Measurements from ENCODE around the gene SEL1L. TPM values are rescaled to one million over a fixed set of nuclear protein-coding genes. Genes with fewer than 3 reads are reported as not detected.
A peak's percentile ranks its signal among the peaks of the same experiment; 100 is the strongest.

Gene SEL1L
- polyA plus RNA-seq, 1 of the 3 experiments (the other 2 are of a cell fraction) = 13.8 TPM

GRCh38 chr14:81536241-81536771 lies 2.7 kb upstream of the SEL1L start:
- no peaks in the 10 kb centered on the region for H3K27me3 ChIP-seq (ENCODE audit: insufficient read depth)
- no peaks in the 10 kb centered on the region for H3F3A ChIP-seq (replicated peaks; ENCODE audit: insufficient read depth)
- no peak overlapping the region for H3K4me3 ChIP-seq (ENCODE audit: low read depth in 2 of 2, low read length in 1 of 2)
- ChIA-PET CTCF (no interaction called here), POLR2A (no interaction called here)
- peak overlapping the region; percentile 41; the same call in 1 of the 2 replicates for H2AFZ ChIP-seq (ENCODE audit: low read depth)
- no peaks in the 10 kb centered on the region for H3K36me3 ChIP-seq (replicated peaks in 1 of 2; ENCODE audit: control insufficient read depth in 1 of 2, insufficient read depth in 2 of 2, low read length in 1 of 2)
- H3K9ac ChIP-seq = no peak overlapping the region
- TF ChIP-seq TAF1 (IDR thresholded peaks at IDR 0.05; ENCODE audit: borderline replicate concordance, low read depth, low read length) (no peak), RAD21 (IDR thresholded peaks at IDR 0.05; ENCODE audit: low read length) (no peak), RXRA (IDR thresholded peaks at IDR 0.05; ENCODE audit: borderline replicate concordance, low read depth) (no peak), MEF2A (IDR thresholded peaks at IDR 0.05; ENCODE audit: borderline replicate concordance, low read depth) (no peak), POLR2AphosphoS5 (IDR thresholded peaks at IDR 0.05; ENCODE audit: low read depth, low read length) (no peak), MXI1 (IDR thresholded peaks at IDR 0.05; ENCODE audit: low read depth, low read length) (no peak), EZH2phosphoT487 (IDR thresholded peaks at IDR 0.05; ENCODE audit: borderline replicate concordance, low read depth) (no peak)
- peaks cover 8% of the 10 kb centered on the region; the same call in 1 of the 2 replicates for H4K20me1 ChIP-seq (ENCODE audit: insufficient read depth)
- no peaks in the 10 kb centered on the region for H3K9me2 ChIP-seq
- DNase-seq = no peak
- H3K4me2 ChIP-seq = no peak overlapping the region
- no peak overlapping the region for H3K27ac ChIP-seq (ENCODE audit: low read depth in 2 of 2, low read length in 1 of 2)
- WGBS (ENCODE audit: low lambda C conversion rate) = 18% methylated on average over 2 of the region's 2 CpGs
- H3K79me2 ChIP-seq (ENCODE audit: insufficient read depth) = peaks cover 23% of the 10 kb centered on the region
- H3K9me3 ChIP-seq = no peaks in the 10 kb centered on the region
- peaks cover 5 to 7% of the 10 kb centered on the region in 2 experiments; a peak in 3 of 4 replicates for H3K4me1 ChIP-seq (ENCODE audit: control insufficient read depth in 1 of 2, insufficient read depth in 2 of 2, low read depth in 1 of 2, low read length in 1 of 2)

- Histone ChIP-seq H3K9me3 (no peaks in the 10 kb centered on the region), H4K20me1 (ENCODE audit: insufficient read depth) (peaks cover 8% of the 10 kb centered on the region; the same call in 1 of the 2 replicates), H3F3A (replicated peaks; ENCODE audit: insufficient read depth) (no peaks in the 10 kb centered on the region), H3K79me2 (ENCODE audit: insufficient read depth) (peaks cover 30% of the 10 kb centered on the region), H3K9me2 (no peaks in the 10 kb centered on the region), H3K4me1 (ENCODE audit: control insufficient read depth in 1 of 2, insufficient read depth in 2 of 2, low read depth in 1 of 2, low read length in 1 of 2) (peaks cover 5 to 7% of the 10 kb centered on the region in 2 experiments; a peak in 3 of 4 replicates), H3K4me2 (no peak overlapping the region), H3K36me3 (replicated peaks in 1 of 2; ENCODE audit: control insufficient read depth in 1 of 2, insufficient read depth in 2 of 2, low read length in 1 of 2) (no peaks in the 10 kb centered on the region), H3K4me3 (ENCODE audit: low read depth in 2 of 2, low read length in 1 of 2) (no peak overlapping the region), H3K9ac (no peak overlapping the region), H3K27ac (ENCODE audit: low read depth in 2 of 2, low read length in 1 of 2) (no peak overlapping the region), H3K27me3 (ENCODE audit: insufficient read depth) (no peaks in the 10 kb centered on the region), H2AFZ (ENCODE audit: low read depth) (no peak overlapping the region)
- TF ChIP-seq TCF12 (IDR thresholded peaks at IDR 0.05) = no peak
- no peak for TF ChIP-seq MAX (IDR thresholded peaks at IDR 0.05; ENCODE audit: low read depth)
- TF ChIP-seq TAF1 (IDR thresholded peaks at IDR 0.05; ENCODE audit: borderline replicate concordance, low read depth, low read length) = no peak
- TF ChIP-seq EP300 (IDR thresholded peaks at IDR 0.05; ENCODE audit: borderline replicate concordance in 1 of 2, low read depth in 1 of 2, low read length in 1 of 2) = no peak
- TF ChIP-seq IRF3 (IDR thresholded peaks at IDR 0.05; ENCODE audit: low read depth, low read length) = no peak
- no peak for TF ChIP-seq YY1 (IDR thresholded peaks at IDR 0.05; ENCODE audit: low read depth)
- no peak for TF ChIP-seq CHD2 (IDR thresholded peaks at IDR 0.05; ENCODE audit: low read length, partially characterized antibody)
- no peak for TF ChIP-seq GABPA (IDR thresholded peaks at IDR 0.05; ENCODE audit: low read depth)
- no peak for TF ChIP-seq MXI1 (IDR thresholded peaks at IDR 0.05; ENCODE audit: low read depth, low read length)
- no peak for TF ChIP-seq CTCF (IDR thresholded peaks at IDR 0.05)
- TF ChIP-seq FOXM1 (IDR thresholded peaks at IDR 0.05; ENCODE audit: low read depth) = no peak
- no peak for TF ChIP-seq NRF1 (IDR thresholded peaks at IDR 0.05; ENCODE audit: low read depth, low read length)
- TF ChIP-seq RAD21 (IDR thresholded peaks at IDR 0.05; ENCODE audit: low read length) = no peak
- no peak for TF ChIP-seq SMC3 (IDR thresholded peaks at IDR 0.05; ENCODE audit: low read depth, low read length)
- no peak for TF ChIP-seq PBX3 (IDR thresholded peaks at IDR 0.05)
- TF ChIP-seq USF2 (IDR thresholded peaks at IDR 0.05; ENCODE audit: borderline replicate concordance, low read depth, low read length) = no peak
- CTCF ChIA-PET = no interaction called here
- POLR2A ChIA-PET = no interaction called here
- no peak for DNase-seq
- WGBS (ENCODE audit: low lambda C conversion rate) = 51% methylated on average over 3 of the region's 3 CpGs
Measured at GRCh38 chr14:81535396-81536164, 1.9 kb upstream of the SEL1L start.

All from SK-N-SH (cell line).